MM.1S (cell line): ENCODE data around the gene ITSN1.
A peak's percentile ranks its signal among the peaks of the same experiment; 100 is the strongest.

Experiments
- DNase-seq: peaks from one replicate; pipeline ENCODE4 v3.0.0-alpha.2; 2015
- H2AFZ ChIP-seq: fragments of 300-600 bp; sonication (generic); 2 replicates; pipeline ENCODE4 v1.6.0; 2016; ENCODE audit warnings: antibody characterized with exemption, low read length
- H3F3A ChIP-seq: fragments of 300-600 bp; sonication (generic); 2 replicates; pipeline ENCODE4 v1.6.1; 2016; ENCODE audit warnings: mild to moderate bottlenecking, antibody characterized with exemption, low read length, moderate library complexity, mixed read lengths; ENCODE audit not compliant: insufficient read depth
- H3K27ac ChIP-seq: fragments of 300-600 bp; sonication (generic); 2 replicates; pipeline ENCODE4 v1.5.1; 2016; ENCODE audit warnings: mild to moderate bottlenecking, low read length
- H3K27me3 ChIP-seq: fragments of 300-600 bp; sonication (generic); replicated peaks from 2 replicates; pipeline ENCODE4 v1.6.0; 2016; ENCODE audit warnings: low read length; ENCODE audit not compliant: insufficient read depth
- H3K36me3 ChIP-seq: fragments of 300-600 bp; sonication (generic); replicated peaks from 2 replicates; pipeline ENCODE4 v1.6.1; 2016; ENCODE audit warnings: mild to moderate bottlenecking, low read length, mixed read lengths; ENCODE audit not compliant: insufficient read depth
- H3K4me1 ChIP-seq: fragments of 300-600 bp; sonication (generic); 2 replicates; pipeline ENCODE4 v1.6.1; 2016; ENCODE audit warnings: low read length, mixed read lengths
- H3K4me2 ChIP-seq: fragments of 300-600 bp; sonication (generic); 2 replicates; pipeline ENCODE4 v1.6.0; 2016; ENCODE audit warnings: low read depth, low read length
- H3K4me3 ChIP-seq: fragments of 300-600 bp; sonication (generic); 2 replicates; pipeline ENCODE4 v1.5.1; 2016; ENCODE audit warnings: low read length, mixed read lengths
- H3K79me2 ChIP-seq: fragments of 300-600 bp; sonication (generic); 2 replicates; pipeline ENCODE4 v1.6.1; 2016; ENCODE audit warnings: mixed run types, low read length, mixed read lengths
- H3K9ac ChIP-seq: fragments of 300-600 bp; sonication (generic); 2 replicates; pipeline ENCODE4 v1.6.1; 2016; ENCODE audit warnings: low read length, mixed read lengths
- H3K9me2 ChIP-seq: fragments of 300-600 bp; sonication (generic); replicated peaks from 2 replicates; pipeline ENCODE4 v1.6.1; 2016; ENCODE audit warnings: mild to moderate bottlenecking, low read length, mixed read lengths; ENCODE audit not compliant: insufficient read depth
- H3K9me3 ChIP-seq: fragments of 300-600 bp; sonication (generic); replicated peaks from 2 replicates; pipeline ENCODE4 v1.6.1; 2016; ENCODE audit warnings: mild to moderate bottlenecking, low read length, mixed read lengths; ENCODE audit not compliant: insufficient read depth
- H4K20me1 ChIP-seq: fragments of 300-600 bp; sonication (generic); 2 replicates; pipeline ENCODE4 v1.6.1; 2016; ENCODE audit warnings: mild to moderate bottlenecking, low read length, moderate library complexity, mixed read lengths; ENCODE audit not compliant: insufficient read depth
- CTCF ChIP-seq: fragments of 300-600 bp; sonication (generic); IDR thresholded peaks from 2 replicates; pipeline ENCODE4 v1.5.1; 2016; ENCODE audit warnings: antibody characterized with exemption, low read length, mixed read lengths
- EZH2 ChIP-seq: fragments of 300-600 bp; sonication (generic); optimal IDR thresholded peaks from 2 replicates; pipeline ENCODE3; 2017; ENCODE audit warnings: low read depth, mild to moderate bottlenecking, antibody characterized with exemption, low read length, mixed read lengths
- EZH2phosphoT487 ChIP-seq: fragments of 300-600 bp; sonication (generic); IDR thresholded peaks from 2 replicates; pipeline ENCODE4 v1.6.1; 2018; ENCODE audit warnings: antibody characterized with exemption, low read length

Gene ITSN1

DNA sequence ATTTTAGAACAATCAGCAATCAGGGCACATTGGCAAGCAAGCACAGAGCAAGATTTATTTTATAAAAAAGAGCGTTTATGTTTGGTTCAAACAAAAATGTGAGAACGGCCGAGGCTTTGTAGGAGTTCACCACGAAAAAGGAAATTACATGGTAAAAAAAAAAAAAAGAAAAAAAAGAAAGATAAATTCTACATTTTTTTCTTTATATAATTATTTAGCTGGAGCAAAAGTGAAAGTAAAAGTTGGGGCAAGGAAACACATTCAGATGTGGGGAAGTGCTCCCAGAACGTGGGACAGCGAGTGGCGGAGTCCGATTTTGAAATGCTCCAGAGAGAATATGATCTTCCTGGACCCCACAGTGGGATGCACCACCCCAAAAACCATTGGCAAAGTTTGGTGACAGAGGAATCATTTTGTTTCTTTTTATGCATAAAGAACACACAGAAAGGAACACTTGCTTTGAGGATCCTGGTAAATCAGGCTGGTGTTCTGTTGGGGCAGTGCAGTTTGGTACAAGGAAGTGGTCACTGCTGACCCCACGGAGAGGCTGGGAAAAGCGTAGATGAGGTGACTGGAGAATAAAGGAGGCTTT lies 289.6 kb downstream of the ITSN1 start:
- Histone ChIP-seq H3K4me3 (no peak overlapping the region), H3K36me3 (no peaks in the 10 kb centered on the region)

GRCh38 chr21:33932731-33933130 lies 290.4 kb downstream of the ITSN1 start:
- Histone ChIP-seq H3K9ac (no peak overlapping the region), H3K27ac (no peak overlapping the region)

More for the DNA sequence above, 289.6 kb downstream of the ITSN1 start:
- Histone ChIP-seq H3K79me2 (no peaks in the 10 kb centered on the region), H3K4me2 (peak overlapping the region; percentile 6; the same call in 1 of the 2 replicates), H3K27ac (no peak overlapping the region), H3K27me3 (no peaks in the 10 kb centered on the region), H3K9me2 (no peaks in the 10 kb centered on the region), H3K9me3 (no peaks in the 10 kb centered on the region), H3K4me1 (no peaks in the 10 kb centered on the region), H2AFZ (peak overlapping the region; percentile 58), H3F3A (no peaks in the 10 kb centered on the region), H3K9ac (no peak overlapping the region), H4K20me1 (no peaks in the 10 kb centered on the region)
- no peak for TF ChIP-seq EZH2
- no peak for TF ChIP-seq CTCF
- no peak for TF ChIP-seq EZH2phosphoT487
- DNase-seq, result no peak

GRCh38 chr21:33936301-33937038 lies 294.2 kb downstream of the ITSN1 start:
- Histone ChIP-seq H3K4me2 (no peak overlapping the region), H3F3A (no peaks in the 10 kb centered on the region), H3K36me3 (no peaks in the 10 kb centered on the region), H3K4me1 (no peaks in the 10 kb centered on the region), H3K27ac (no peak overlapping the region), H3K4me3 (no peak overlapping the region), H4K20me1 (no peaks in the 10 kb centered on the region), H3K79me2 (no peaks in the 10 kb centered on the region), H3K9ac (no peak overlapping the region), H3K9me2 (no peaks in the 10 kb centered on the region), H2AFZ (no peak overlapping the region), H3K27me3 (no peaks in the 10 kb centered on the region), H3K9me3 (no peaks in the 10 kb centered on the region)
- TF ChIP-seq EZH2phosphoT487, result no peak
- TF ChIP-seq EZH2, result no peak
- TF ChIP-seq CTCF, result no peak
- DNase-seq, result no peak

More at GRCh38 chr21:33932731-33933130, 290.4 kb downstream of the ITSN1 start:
- Histone ChIP-seq H3K9me3 (no peaks in the 10 kb centered on the region), H3K27me3 (no peaks in the 10 kb centered on the region), H3K4me1 (no peaks in the 10 kb centered on the region), H3K4me2 (no peak overlapping the region), H3F3A (no peaks in the 10 kb centered on the region), H3K79me2 (no peaks in the 10 kb centered on the region), H3K9me2 (no peaks in the 10 kb centered on the region), H3K4me3 (no peak overlapping the region), H4K20me1 (no peaks in the 10 kb centered on the region), H2AFZ (no peak overlapping the region), H3K36me3 (no peaks in the 10 kb centered on the region)
- no peak for DNase-seq
- TF ChIP-seq EZH2phosphoT487 (no peak), EZH2 (no peak), CTCF (no peak)
